HEK293 (cell line): ENCODE results near the gene DCUN1D5.

ENCODE experiments used
- CTCF ChIA-PET: fragments of 350-600 bp; formaldehyde crosslinking; extraction: SDS; loops from one replicate; lab custom pipeline; 2021; ENCODE audit warnings: antibody characterized with exemption; lab: Yijun Ruan, JAX
- POLR2A ChIA-PET: fragments of 300-600 bp; formaldehyde crosslinking; extraction: SDS; loops from one replicate; lab custom pipeline; 2020; ENCODE audit warnings: antibody characterized with exemption, inconsistent platforms; lab: Yijun Ruan, JAX
- H3K27ac ChIP-seq: fragments of 200-500 bp; sonication (Bioruptor generic); 2 replicates; pipeline ENCODE4 v1.5.1; 2014; ENCODE audit warnings: low read depth, low read length, control low read depth, inconsistent platforms; ENCODE audit errors: extremely low read depth
- H3K36me3 ChIP-seq, 2 experiments: fragments of 200-500 bp in 1 of 2; sonication (Bioruptor generic) in 1 of 2; 1 replicate in 1 of 2; 2 replicates in 1 of 2; pipeline ENCODE4 v1.5.1; 2014 to 2017; ENCODE audit warnings: inconsistent platforms in 2 of 2, low read length in 2 of 2; ENCODE audit not compliant: control insufficient read depth in 2 of 2, insufficient read depth in 1 of 2
- H3K4me1 ChIP-seq: fragments of 200-500 bp; sonication (Bioruptor generic); 2 replicates; pipeline ENCODE4 v1.5.1; 2014; ENCODE audit warnings: mild to moderate bottlenecking, low read length, inconsistent platforms; ENCODE audit not compliant: control insufficient read depth, insufficient read depth
- H3K4me3 ChIP-seq: 2 replicates; pipeline ENCODE4 v1.5.1; 2011; ENCODE audit warnings: low read depth, mild to moderate bottlenecking, control low read depth, low read length, moderate library complexity
- H3K9me3 ChIP-seq: fragments of 200-500 bp; sonication (Bioruptor generic); 2 replicates; pipeline ENCODE4 v1.5.1; 2014; ENCODE audit warnings: low read depth, low read length, inconsistent platforms; ENCODE audit not compliant: control insufficient read depth, insufficient read depth
- EGR2 ChIP-seq: fragments of 450-650 bp; formaldehyde crosslinking; IDR thresholded peaks from 2 replicates; pipeline ENCODE4 v1.5.1; 2016; ENCODE audit warnings: low read depth, missing biosample characterization, missing genetic modification characterization
- IKZF3 ChIP-seq: fragments of 450-650 bp; IDR thresholded peaks from 2 replicates; pipeline ENCODE4 v1.5.0; 2018; ENCODE audit warnings: missing biosample characterization, mild to moderate bottlenecking, missing genetic modification characterization, moderate library complexity
- OVOL3 ChIP-seq: fragments of 450-650 bp; formaldehyde crosslinking; IDR thresholded peaks from 2 replicates; pipeline ENCODE4 v1.5.1; 2016; ENCODE audit warnings: missing biosample characterization, missing genetic modification characterization
- TRIM28 ChIP-seq: IDR thresholded peaks from 2 replicates; pipeline ENCODE4 v1.6.1; 2011; ENCODE audit warnings: low read length, control low read depth, borderline replicate concordance
- ZFHX2 ChIP-seq: fragments of 450-650 bp; formaldehyde crosslinking; conservative IDR thresholded peaks from 2 replicates; pipeline ENCODE4 v1.5.1; 2016; ENCODE audit warnings: missing biosample characterization, missing genetic modification characterization
- ZFP41 ChIP-seq: fragments of 450-650 bp; formaldehyde crosslinking; IDR thresholded peaks from 2 replicates; pipeline ENCODE4 v1.5.1; 2016; ENCODE audit warnings: missing biosample characterization, missing genetic modification characterization, borderline replicate concordance
- ZNF10 ChIP-seq: fragments of 450-650 bp; formaldehyde crosslinking; IDR thresholded peaks from 2 replicates; pipeline ENCODE4 v1.5.1; 2017; ENCODE audit warnings: missing biosample characterization, missing genetic modification characterization
- ZNF521 ChIP-seq: fragments of 450-650 bp; formaldehyde crosslinking; IDR thresholded peaks from 2 replicates; pipeline ENCODE4 v1.5.1; 2017; ENCODE audit warnings: missing biosample characterization, mild to moderate bottlenecking, missing genetic modification characterization
- ZNF548 ChIP-seq: fragments of 450-650 bp; formaldehyde crosslinking; IDR thresholded peaks from 2 replicates; pipeline ENCODE4 v1.5.1; 2016; ENCODE audit warnings: missing biosample characterization, missing genetic modification characterization
- TF ChIP-seq, protein P1 (sequence below): fragments of 450-650 bp; formaldehyde crosslinking; IDR thresholded peaks from 2 replicates; pipeline ENCODE4 v1.5.1; 2016; ENCODE audit warnings: missing biosample characterization, missing genetic modification characterization
- TF ChIP-seq, protein P2 (sequence below): fragments of 450-650 bp; formaldehyde crosslinking; optimal IDR thresholded peaks from 2 replicates; pipeline ENCODE3; 2016; ENCODE audit warnings: missing biosample characterization, mild to moderate bottlenecking, missing genetic modification characterization
- TF ChIP-seq, protein P3 (sequence below): fragments of 450-650 bp; formaldehyde crosslinking; IDR thresholded peaks from 2 replicates; pipeline ENCODE4 v1.5.1; 2017; ENCODE audit warnings: missing biosample characterization, missing genetic modification characterization

Gene DCUN1D5

GRCh38 chr11:103091064-103091800 is 728 bp downstream of the DCUN1D5 start:
- TF ChIP-seq, protein P1, sequence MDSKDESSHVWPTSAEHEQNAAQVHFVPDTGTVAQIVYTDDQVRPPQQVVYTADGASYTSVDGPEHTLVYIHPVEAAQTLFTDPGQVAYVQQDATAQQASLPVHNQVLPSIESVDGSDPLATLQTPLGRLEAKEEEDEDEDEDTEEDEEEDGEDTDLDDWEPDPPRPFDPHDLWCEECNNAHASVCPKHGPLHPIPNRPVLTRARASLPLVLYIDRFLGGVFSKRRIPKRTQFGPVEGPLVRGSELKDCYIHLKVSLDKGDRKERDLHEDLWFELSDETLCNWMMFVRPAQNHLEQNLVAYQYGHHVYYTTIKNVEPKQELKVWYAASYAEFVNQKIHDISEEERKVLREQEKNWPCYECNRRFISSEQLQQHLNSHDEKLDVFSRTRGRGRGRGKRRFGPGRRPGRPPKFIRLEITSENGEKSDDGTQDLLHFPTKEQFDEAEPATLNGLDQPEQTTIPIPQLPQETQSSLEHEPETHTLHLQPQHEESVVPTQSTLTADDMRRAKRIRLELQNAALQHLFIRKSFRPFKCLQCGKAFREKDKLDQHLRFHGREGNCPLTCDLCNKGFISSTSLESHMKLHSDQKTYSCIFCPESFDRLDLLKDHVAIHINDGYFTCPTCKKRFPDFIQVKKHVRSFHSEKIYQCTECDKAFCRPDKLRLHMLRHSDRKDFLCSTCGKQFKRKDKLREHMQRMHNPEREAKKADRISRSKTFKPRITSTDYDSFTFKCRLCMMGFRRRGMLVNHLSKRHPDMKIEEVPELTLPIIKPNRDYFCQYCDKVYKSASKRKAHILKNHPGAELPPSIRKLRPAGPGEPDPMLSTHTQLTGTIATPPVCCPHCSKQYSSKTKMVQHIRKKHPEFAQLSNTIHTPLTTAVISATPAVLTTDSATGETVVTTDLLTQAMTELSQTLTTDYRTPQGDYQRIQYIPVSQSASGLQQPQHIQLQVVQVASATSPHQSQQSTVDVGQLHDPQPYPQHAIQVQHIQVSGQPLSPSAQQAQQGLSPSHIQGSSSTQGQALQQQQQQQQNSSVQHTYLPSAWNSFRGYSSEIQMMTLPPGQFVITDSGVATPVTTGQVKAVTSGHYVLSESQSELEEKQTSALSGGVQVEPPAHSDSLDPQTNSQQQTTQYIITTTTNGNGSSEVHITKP (tag by site-specific recombination): peak; percentile 49
- TF ChIP-seq, protein P2, sequence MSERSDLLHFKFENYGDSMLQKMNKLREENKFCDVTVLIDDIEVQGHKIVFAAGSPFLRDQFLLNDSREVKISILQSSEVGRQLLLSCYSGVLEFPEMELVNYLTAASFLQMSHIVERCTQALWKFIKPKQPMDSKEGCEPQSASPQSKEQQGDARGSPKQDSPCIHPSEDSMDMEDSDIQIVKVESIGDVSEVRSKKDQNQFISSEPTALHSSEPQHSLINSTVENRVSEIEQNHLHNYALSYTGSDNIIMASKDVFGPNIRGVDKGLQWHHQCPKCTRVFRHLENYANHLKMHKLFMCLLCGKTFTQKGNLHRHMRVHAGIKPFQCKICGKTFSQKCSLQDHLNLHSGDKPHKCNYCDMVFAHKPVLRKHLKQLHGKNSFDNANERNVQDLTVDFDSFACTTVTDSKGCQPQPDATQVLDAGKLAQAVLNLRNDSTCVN: peak; percentile 39
- 0 out of 2 replicates have a peak, but pooled peaks have one; percentile 6 for TF ChIP-seq EGR2
- TF ChIP-seq, protein P3, sequence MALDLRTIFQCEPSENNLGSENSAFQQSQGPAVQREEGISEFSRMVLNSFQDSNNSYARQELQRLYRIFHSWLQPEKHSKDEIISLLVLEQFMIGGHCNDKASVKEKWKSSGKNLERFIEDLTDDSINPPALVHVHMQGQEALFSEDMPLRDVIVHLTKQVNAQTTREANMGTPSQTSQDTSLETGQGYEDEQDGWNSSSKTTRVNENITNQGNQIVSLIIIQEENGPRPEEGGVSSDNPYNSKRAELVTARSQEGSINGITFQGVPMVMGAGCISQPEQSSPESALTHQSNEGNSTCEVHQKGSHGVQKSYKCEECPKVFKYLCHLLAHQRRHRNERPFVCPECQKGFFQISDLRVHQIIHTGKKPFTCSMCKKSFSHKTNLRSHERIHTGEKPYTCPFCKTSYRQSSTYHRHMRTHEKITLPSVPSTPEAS (tag by site-specific recombination): peak; percentile 24; the same call in 1 of the 2 replicates
- peak; percentile 34; the same call in 1 of the 2 replicates for TF ChIP-seq IKZF3
- TF ChIP-seq ZFHX2 (tag by site-specific recombination): 0 out of 2 replicates have a peak, but pooled peaks have one; percentile 15
- TF ChIP-seq ZNF521: no peak
- no peak for TF ChIP-seq ZNF548 (tag by site-specific recombination)
- peaks cover 0 to 19% of the 10 kb centered on the region in 2 experiments; a peak in 2 of 3 replicates for H3K36me3 ChIP-seq
- H3K9me3 ChIP-seq: no peaks in the 10 kb centered on the region
- H3K4me3 ChIP-seq: peak overlapping the region; percentile 90
- H3K4me1 ChIP-seq: no peaks in the 10 kb centered on the region; the same call in 1 of the 2 replicates
- peak overlapping the region; percentile 78 for H3K27ac ChIP-seq
- POLR2A ChIA-PET: interaction anchor here (0.7 to 2.9 kb wide), 9 partner anchors 8 to 33 kb away, joined by 3 to 47 read pairs (median 5); partner anchors contain the start of gene DYNC2H1
- CTCF ChIA-PET: interaction anchor here (0.5 to 1.5 kb wide), 7 partner anchors 12 to 518 kb away, joined by 3 to 11 read pairs (median 4); partner anchors contain the start of gene DYNC2H1

DNA sequence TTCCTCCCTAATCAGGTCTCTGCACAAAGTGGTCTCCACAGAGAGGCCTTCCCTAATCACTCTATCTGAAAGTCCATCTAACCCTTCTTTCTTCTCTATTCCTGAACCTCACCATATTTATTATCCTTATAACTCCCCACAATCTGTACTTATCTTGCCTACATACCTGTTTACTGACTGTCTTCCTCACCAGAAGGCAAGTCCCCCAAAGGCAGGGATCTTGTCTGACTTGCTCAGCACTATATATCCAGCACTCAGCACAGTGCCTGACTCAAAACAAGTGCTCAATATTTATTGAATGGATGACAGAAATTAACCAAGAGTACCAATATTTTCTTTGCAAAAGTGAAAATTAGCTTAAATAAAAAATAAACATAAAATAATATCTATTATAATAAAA is 5.5 kb downstream of the DCUN1D5 start:
- H3K4me1 ChIP-seq: no peaks in the 10 kb centered on the region; the same call in 1 of the 2 replicates
- no peaks in the 10 kb centered on the region for H3K9me3 ChIP-seq
- 0 out of 2 replicates have a peak, but pooled peaks have one; percentile 56 for TF ChIP-seq ZNF10 (tag by site-specific recombination)
- no peak for TF ChIP-seq OVOL3 (tag by site-specific recombination)
- CTCF ChIA-PET: interaction anchor here (0.6 kb wide), 1 partner anchor 571 kb away, joined by 3 read pairs; no protein-coding TSS in a partner anchor
- POLR2A ChIA-PET: no interaction called here
- peaks cover 8 to 54% of the 10 kb centered on the region in 2 experiments; a peak in 2 of 3 replicates for H3K36me3 ChIP-seq
- H3K27ac ChIP-seq: no peak overlapping the region
- H3K4me3 ChIP-seq: no peak overlapping the region

- CTCF ChIA-PET: interaction anchor here (0.5 kb wide), 1 partner anchor 277 kb away, joined by 3 read pairs; no protein-coding TSS in a partner anchor
- H3K4me1 ChIP-seq: no peaks in the 10 kb centered on the region; the same call in 1 of the 2 replicates
- no peak for TF ChIP-seq TRIM28
- TF ChIP-seq ZFP41: no peak
- peaks cover 8 to 60% of the 10 kb centered on the region in 2 experiments; a peak in 2 of 3 replicates for H3K36me3 ChIP-seq
- no peak overlapping the region for H3K27ac ChIP-seq
- no peaks in the 10 kb centered on the region for H3K9me3 ChIP-seq
- H3K4me3 ChIP-seq: no peak overlapping the region
- POLR2A ChIA-PET: no interaction called here
Measured at GRCh38 chr11:103085758-103086365, 6.1 kb downstream of the DCUN1D5 start.
